Coronary artery (tissue), 2 donors: ENCODE measurements around the gene PLEKHG4B.
"Not testable (repeated sequence)": the region's sequence is repeated elsewhere in the genome, so short reads cannot be mapped to it uniquely, and the experiment has no call there.

Experiments
- DNase-seq: peaks from one replicate; pipeline ENCODE4 v3.0.0-alpha.2; 2017; ENCODE audit warnings: low spot score
- H3K27ac ChIP-seq, 2 donors: fragments of 200-600 bp; sonication (generic); one replicate each; pipeline ENCODE4 v1.5.1; 2016 to 2019
- H3K4me3 ChIP-seq: fragments of 200-600 bp; sonication (generic); 2 replicates; pipeline ENCODE4 v1.5.1; 2016; ENCODE audit warnings: mild to moderate bottlenecking, moderate library complexity
- TF ChIP-seq, protein P1 (sequence below): fragments of 200-600 bp; sonication (generic); IDR thresholded peaks from one replicate; pipeline ENCODE4 v1.5.1; 2019; ENCODE audit warnings: antibody characterized with exemption

The PLEKHG4B gene

GRCh38 chr5:91556-92263 is at the start of gene PLEKHG4B:
PLEKHG4B (plus strand) TSS chr5:92168; CDS start chr5:92232, 64 bp downstream.
- TF ChIP-seq, protein P1, sequence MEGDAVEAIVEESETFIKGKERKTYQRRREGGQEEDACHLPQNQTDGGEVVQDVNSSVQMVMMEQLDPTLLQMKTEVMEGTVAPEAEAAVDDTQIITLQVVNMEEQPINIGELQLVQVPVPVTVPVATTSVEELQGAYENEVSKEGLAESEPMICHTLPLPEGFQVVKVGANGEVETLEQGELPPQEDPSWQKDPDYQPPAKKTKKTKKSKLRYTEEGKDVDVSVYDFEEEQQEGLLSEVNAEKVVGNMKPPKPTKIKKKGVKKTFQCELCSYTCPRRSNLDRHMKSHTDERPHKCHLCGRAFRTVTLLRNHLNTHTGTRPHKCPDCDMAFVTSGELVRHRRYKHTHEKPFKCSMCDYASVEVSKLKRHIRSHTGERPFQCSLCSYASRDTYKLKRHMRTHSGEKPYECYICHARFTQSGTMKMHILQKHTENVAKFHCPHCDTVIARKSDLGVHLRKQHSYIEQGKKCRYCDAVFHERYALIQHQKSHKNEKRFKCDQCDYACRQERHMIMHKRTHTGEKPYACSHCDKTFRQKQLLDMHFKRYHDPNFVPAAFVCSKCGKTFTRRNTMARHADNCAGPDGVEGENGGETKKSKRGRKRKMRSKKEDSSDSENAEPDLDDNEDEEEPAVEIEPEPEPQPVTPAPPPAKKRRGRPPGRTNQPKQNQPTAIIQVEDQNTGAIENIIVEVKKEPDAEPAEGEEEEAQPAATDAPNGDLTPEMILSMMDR, result no peak
- peak; percentile 62 for DNase-seq
- Histone ChIP-seq H3K4me3 (peak within 1 kb of the TSS; percentile 66), H3K27ac (no peak within 1 kb of the TSS)

GRCh38 chr5:42250-42649 is 49.7 kb upstream of the PLEKHG4B start:
- no peak for DNase-seq
- Histone ChIP-seq H3K27ac (no peak overlapping the region), H3K4me3 (no peak overlapping the region)
- TF ChIP-seq, protein P1, result no peak

- no peak for DNase-seq
- TF ChIP-seq, protein P1, result no peak
- Histone ChIP-seq H3K4me3 (no peak overlapping the region), H3K27ac (no peak overlapping the region)
These were observed 43.8 kb upstream of the PLEKHG4B start for GRCh38 chr5:48192-48591.

- H3K4me3 ChIP-seq, DNase-seq, H3K27ac ChIP-seq: not testable (repeated sequence)
These were observed 42.4 kb upstream of the PLEKHG4B start for GRCh38 chr5:49530-49929.

- Histone ChIP-seq H3K4me3 (no peak overlapping the region), H3K27ac (no peak overlapping the region)
- TF ChIP-seq, protein P1, result no peak
- DNase-seq, result no peak
These were observed 41.9 kb upstream of the PLEKHG4B start for GRCh38 chr5:49953-50544.

DNA sequence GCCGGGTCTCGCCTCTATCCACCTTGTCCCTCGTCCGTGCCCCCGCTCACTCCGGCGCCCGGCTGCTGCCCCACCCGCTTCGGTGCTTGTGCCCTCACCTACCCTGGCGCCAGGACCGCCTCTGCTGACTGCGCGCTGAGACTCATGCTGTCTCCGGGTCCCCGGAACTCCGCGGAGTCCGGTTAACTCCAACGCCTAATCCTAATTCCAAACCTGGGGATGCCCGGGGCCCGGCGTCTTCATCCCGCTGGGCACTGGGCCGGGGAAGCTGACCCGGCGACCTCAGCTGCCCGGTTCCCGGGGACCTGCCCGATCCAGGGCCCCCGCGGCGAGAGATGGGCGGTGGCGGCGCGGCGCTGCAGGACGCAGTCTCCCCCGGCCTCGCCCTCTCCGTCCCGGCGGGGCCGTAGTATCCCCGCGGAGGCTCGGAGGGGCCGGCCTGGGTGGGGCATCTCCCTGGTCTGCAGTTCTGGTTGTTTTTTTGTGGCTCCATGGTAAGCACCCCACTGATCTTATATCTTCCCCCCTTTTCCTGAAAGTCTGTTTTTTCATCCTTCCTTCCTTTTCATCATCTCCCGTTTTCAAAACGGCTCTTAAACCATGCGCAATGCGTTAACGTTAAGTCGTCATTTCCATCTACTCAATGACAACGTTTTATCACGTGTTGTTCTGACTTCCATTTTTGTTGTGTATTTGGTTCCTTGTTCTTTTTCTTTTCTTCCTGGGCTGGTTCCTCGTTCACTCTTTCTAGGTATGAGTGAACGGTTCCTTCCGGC is 41.1 kb upstream of the PLEKHG4B start:
- no peak for DNase-seq
- Histone ChIP-seq H3K4me3 (no peak overlapping the region), H3K27ac (no peak overlapping the region)
- TF ChIP-seq, protein P1, result no peak

DNA sequence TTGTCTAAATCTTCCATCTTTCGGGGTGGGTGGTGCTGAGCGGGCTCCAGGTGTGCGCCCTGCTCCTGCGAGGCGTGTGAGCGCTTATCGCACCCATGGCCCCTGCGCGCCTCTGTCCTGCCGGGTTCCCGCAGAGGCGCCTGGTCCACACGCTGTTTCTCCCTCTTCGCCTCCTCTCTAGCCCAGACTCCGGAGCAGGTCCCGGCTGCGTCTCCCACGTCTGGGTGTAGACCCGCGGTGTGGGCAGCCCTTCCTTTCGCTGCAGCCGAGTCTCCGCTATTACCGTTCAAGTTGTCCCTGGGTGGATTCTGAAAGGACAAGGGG is 40.5 kb upstream of the PLEKHG4B start:
- TF ChIP-seq, protein P1, result no peak
- H3K4me3 ChIP-seq, result no peak overlapping the region
- H3K27ac ChIP-seq, result no peak overlapping the region
- no peak for DNase-seq
